Hepatocyte (in vitro differentiated cells): Measurements from ENCODE around the gene OR3A2. TPM values are rescaled to one million over a fixed set of nuclear protein-coding genes. Genes with fewer than 3 reads are reported as not detected.
"Not testable (repeated sequence)": the region's sequence is repeated elsewhere in the genome, so short reads cannot be mapped to it uniquely, and the experiment has no call there.

Experiments used
- DNase-seq: peaks from one replicate; pipeline ENCODE4 v3.0.0-alpha.2; 2016; ENCODE audit warnings: low spot score
- H2AFZ ChIP-seq: fragments of 200-600 bp; sonication (generic); 2 replicates; pipeline ENCODE4 v1.6.0; 2016; ENCODE audit warnings: antibody characterized with exemption, mild to moderate bottlenecking
- H3K27ac ChIP-seq: fragments of 200-600 bp; sonication (generic); 2 replicates; pipeline ENCODE4 v1.5.1; 2016; ENCODE audit warnings: mild to moderate bottlenecking
- H3K27me3 ChIP-seq: fragments of 200-600 bp; sonication (generic); 2 replicates; pipeline ENCODE4 v1.6.1; 2016
- H3K36me3 ChIP-seq: fragments of 200-600 bp; sonication (generic); replicated peaks from 2 replicates; pipeline ENCODE4 v1.5.1; 2016; ENCODE audit warnings: low read depth; ENCODE audit not compliant: insufficient read depth
- H3K4me1 ChIP-seq: fragments of 200-600 bp; sonication (generic); 2 replicates; pipeline ENCODE4 v1.5.1; 2016; ENCODE audit warnings: mild to moderate bottlenecking, moderate library complexity; ENCODE audit not compliant: insufficient read depth
- H3K4me2 ChIP-seq: fragments of 200-600 bp; sonication (generic); 2 replicates; pipeline ENCODE4 v1.6.0; 2016
- H3K4me3 ChIP-seq: fragments of 200-600 bp; sonication (generic); 2 replicates; pipeline ENCODE4 v1.5.1; 2016; ENCODE audit warnings: mild to moderate bottlenecking
- H3K79me2 ChIP-seq: fragments of 200-600 bp; sonication (generic); 2 replicates; pipeline ENCODE4 v1.6.0; 2017; ENCODE audit warnings: mild to moderate bottlenecking
- H3K9me2 ChIP-seq: fragments of 200-600 bp; sonication (generic); replicated peaks from 2 replicates; pipeline ENCODE4 v1.6.0; 2017; ENCODE audit warnings: mild to moderate bottlenecking; ENCODE audit not compliant: insufficient read depth
- H3K9me3 ChIP-seq: fragments of 200-600 bp; sonication (generic); 2 replicates; pipeline ENCODE4 v1.5.1; 2016; ENCODE audit warnings: low read depth, mild to moderate bottlenecking
- H4K20me1 ChIP-seq: fragments of 200-600 bp; sonication (generic); 2 replicates; pipeline ENCODE4 v1.6.0; 2016; ENCODE audit warnings: mild to moderate bottlenecking; ENCODE audit not compliant: insufficient read depth, poor library complexity, severe bottlenecking
- EZH2 ChIP-seq: fragments of 200-600 bp; sonication (generic); IDR thresholded peaks from 2 replicates; pipeline ENCODE4 v1.6.1; 2016; ENCODE audit warnings: antibody characterized with exemption, mild to moderate bottlenecking, borderline replicate concordance
- EZH2phosphoT487 ChIP-seq: fragments of 200-600 bp; sonication (generic); IDR thresholded peaks from one replicate; pipeline ENCODE4 v1.6.1; 2018; ENCODE audit warnings: antibody characterized with exemption, mild to moderate bottlenecking, low read depth, moderate library complexity; ENCODE audit not compliant: unreplicated experiment, severe bottlenecking
- WGBS: methylation state at CpG from one replicate; pipeline ENCODE4 v1.1.6; 2016; ENCODE audit warnings: low lambda C conversion rate; ENCODE audit errors: missing lambda C conversion rate; 5-methylcytosine and 5-hydroxymethylcytosine counted together
- polyA plus RNA-seq: library from polyadenylated mRNA; unstranded; fragments of >200 nt; fragmentation: Nextera tagmentation; extraction: Ambion mirVana; gene quantifications from 2 replicates; pipeline ENCODE4 v1.2.1, GENCODE V29; 2016
- total RNA-seq: library from RNA; depleted of rRNA; stranded (reverse); fragments of >200 nt; gene quantifications from 2 replicates; pipeline ENCODE4 v1.2.3, GENCODE V29; 2014
- TF ChIP-seq, protein P1 (sequence below): fragments of 200-600 bp; sonication (generic); IDR thresholded peaks from 2 replicates; pipeline ENCODE4 v1.5.1; 2016; ENCODE audit warnings: antibody characterized with exemption, mild to moderate bottlenecking; ENCODE audit not compliant: poor library complexity

Gene OR3A2
- total and polyA plus RNA-seq, 2 experiments from 2014 or later = not detected

DNA sequence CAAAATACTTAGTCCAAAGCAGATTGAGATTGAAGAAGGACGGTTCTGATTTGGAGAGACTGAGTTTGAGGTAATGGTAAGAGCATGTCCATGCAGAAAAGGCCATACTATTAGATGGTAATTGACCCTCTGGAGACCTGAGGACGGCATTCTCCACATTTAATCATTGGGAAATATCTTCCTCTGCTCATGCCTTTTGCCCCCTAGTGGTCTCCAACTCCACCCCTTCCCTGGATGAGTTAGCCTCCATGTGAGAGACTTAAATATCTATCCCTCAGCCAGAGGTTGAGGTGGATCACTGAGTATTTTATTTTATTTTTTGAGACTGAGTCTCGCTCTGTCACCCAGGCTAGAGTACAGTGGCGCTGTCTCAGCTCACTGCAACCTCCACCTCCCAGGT is 77.5 kb downstream of the OR3A2 start:
- WGBS = 59% methylated on average over 4 of the region's 4 CpGs
- TF ChIP-seq EZH2phosphoT487 (no peak), EZH2 (no peak)
- TF ChIP-seq, protein P1, sequence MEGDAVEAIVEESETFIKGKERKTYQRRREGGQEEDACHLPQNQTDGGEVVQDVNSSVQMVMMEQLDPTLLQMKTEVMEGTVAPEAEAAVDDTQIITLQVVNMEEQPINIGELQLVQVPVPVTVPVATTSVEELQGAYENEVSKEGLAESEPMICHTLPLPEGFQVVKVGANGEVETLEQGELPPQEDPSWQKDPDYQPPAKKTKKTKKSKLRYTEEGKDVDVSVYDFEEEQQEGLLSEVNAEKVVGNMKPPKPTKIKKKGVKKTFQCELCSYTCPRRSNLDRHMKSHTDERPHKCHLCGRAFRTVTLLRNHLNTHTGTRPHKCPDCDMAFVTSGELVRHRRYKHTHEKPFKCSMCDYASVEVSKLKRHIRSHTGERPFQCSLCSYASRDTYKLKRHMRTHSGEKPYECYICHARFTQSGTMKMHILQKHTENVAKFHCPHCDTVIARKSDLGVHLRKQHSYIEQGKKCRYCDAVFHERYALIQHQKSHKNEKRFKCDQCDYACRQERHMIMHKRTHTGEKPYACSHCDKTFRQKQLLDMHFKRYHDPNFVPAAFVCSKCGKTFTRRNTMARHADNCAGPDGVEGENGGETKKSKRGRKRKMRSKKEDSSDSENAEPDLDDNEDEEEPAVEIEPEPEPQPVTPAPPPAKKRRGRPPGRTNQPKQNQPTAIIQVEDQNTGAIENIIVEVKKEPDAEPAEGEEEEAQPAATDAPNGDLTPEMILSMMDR = no peak
- H3K4me1 ChIP-seq = no peaks in the 10 kb centered on the region

DNA sequence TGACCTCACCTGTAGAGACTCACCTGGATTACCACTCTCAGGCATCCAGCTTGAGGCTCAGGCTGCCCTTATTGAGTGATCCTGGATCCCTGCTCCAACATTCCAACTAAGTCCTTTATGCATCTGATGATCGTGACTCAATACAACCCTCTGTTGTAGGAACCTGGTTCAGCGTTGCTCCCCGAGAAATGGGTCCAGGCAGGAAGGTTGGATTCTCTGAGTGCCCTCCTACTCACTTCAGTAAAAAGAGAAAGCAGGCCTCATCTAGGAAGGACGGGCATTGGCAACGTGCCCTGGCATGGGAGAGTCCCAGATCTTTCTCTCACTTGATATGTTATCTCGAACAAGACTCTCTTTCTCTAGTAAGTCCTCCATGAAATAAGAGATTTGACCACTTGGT is 87.8 kb downstream of the OR3A2 start, which contains the start of gene OR3A1:
TSS of gene OR3A1 (minus strand) at position 101 of the 400 bp plus-strand sequence. CDS start 5,778 bp downstream, outside the sequence.
- H3K27ac ChIP-seq = no peak within 1 kb of the TSS
- no peak within 1 kb of the TSS for H3K4me3 ChIP-seq
- no peaks in the 10 kb centered on the region for H3K9me2 ChIP-seq
- WGBS = 79% methylated on average over 6 of the region's 6 CpGs
- TF ChIP-seq EZH2 = no peak
- no peak for TF ChIP-seq EZH2phosphoT487
- TF ChIP-seq, protein P1 = no peak
- H3K36me3 ChIP-seq = no peaks in the 10 kb centered on the region
- H3K27me3 ChIP-seq = no peaks in the 10 kb centered on the region
- no peaks in the 10 kb centered on the region for H3K9me3 ChIP-seq
- H3K4me2 ChIP-seq = no peak within 1 kb of the TSS
- no peaks in the 10 kb centered on the region for H3K79me2 ChIP-seq
- H4K20me1 ChIP-seq = no peaks in the 10 kb centered on the region
- H3K4me1 ChIP-seq = no peaks in the 10 kb centered on the region
- DNase-seq = no peak
- no peak within 1 kb of the TSS for H2AFZ ChIP-seq

More for the DNA sequence above, 77.5 kb downstream of the OR3A2 start:
- no peak overlapping the region for H3K27ac ChIP-seq
- no peaks in the 10 kb centered on the region for H3K27me3 ChIP-seq
- no peak overlapping the region for H2AFZ ChIP-seq
- H3K9me2 ChIP-seq = no peaks in the 10 kb centered on the region
- no peak overlapping the region for H3K4me2 ChIP-seq
- DNase-seq = no peak
- H3K4me3 ChIP-seq = no peak overlapping the region
- H3K79me2 ChIP-seq = no peaks in the 10 kb centered on the region
- no peaks in the 10 kb centered on the region for H3K36me3 ChIP-seq
- no peaks in the 10 kb centered on the region for H3K9me3 ChIP-seq
- no peaks in the 10 kb centered on the region for H4K20me1 ChIP-seq

DNA sequence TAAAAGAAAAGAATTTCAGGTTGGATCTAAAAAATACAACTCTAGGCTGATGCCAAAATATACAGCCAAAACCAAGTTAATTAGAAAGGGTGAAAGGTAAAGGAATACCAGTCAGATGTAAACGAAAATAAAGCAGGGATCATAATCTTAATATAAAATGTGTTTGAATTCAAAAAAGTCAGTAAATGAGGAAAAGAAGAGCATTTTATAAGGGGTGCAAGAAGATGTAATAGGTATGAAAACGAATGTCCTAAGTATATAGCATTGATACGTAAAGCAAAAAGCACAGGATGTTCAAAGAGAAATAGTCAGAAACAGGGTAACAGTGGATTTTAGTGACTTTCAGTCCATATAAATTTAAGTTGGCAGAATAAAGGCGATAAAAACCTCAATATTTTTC is 90.5 kb downstream of the OR3A2 start:
- H3K36me3 ChIP-seq = no peaks in the 10 kb centered on the region
- no peak overlapping the region for H3K4me2 ChIP-seq
- 48% methylated on average over 4 of the region's 4 CpGs for WGBS
- DNase-seq = no peak
- H3K27me3 ChIP-seq = no peaks in the 10 kb centered on the region
- no peaks in the 10 kb centered on the region for H3K9me3 ChIP-seq
- TF ChIP-seq EZH2 (no peak), EZH2phosphoT487 (no peak)
- TF ChIP-seq, protein P1 = no peak
- H3K4me1 ChIP-seq = no peaks in the 10 kb centered on the region
- no peak overlapping the region for H2AFZ ChIP-seq
- no peaks in the 10 kb centered on the region for H3K79me2 ChIP-seq
- no peak overlapping the region for H3K27ac ChIP-seq
- no peak overlapping the region for H3K4me3 ChIP-seq
- H4K20me1 ChIP-seq = no peaks in the 10 kb centered on the region
- no peaks in the 10 kb centered on the region for H3K9me2 ChIP-seq

DNA sequence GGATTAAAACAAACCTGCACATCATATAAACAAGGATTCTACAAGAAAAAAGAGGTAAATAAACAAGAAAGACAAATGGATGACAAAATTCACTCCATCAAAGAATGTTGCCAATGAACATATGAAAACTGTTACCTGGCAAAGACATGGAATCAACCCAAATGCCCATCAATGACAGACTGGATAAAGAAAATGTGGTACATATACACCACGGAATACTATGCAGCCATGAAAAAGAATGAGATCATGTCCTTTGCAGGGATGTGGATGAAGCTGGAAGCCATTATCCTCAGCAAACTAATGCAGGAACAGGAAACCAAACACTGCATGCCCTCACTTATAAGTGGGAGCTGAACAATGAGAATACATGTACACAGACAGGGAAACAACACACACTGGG is 92.6 kb downstream of the OR3A2 start:
- H3K4me2 ChIP-seq, H2AFZ ChIP-seq, H4K20me1 ChIP-seq, H3K4me3 ChIP-seq, H3K4me1 ChIP-seq, H3K79me2 ChIP-seq, H3K36me3 ChIP-seq, H3K27me3 ChIP-seq, H3K27ac ChIP-seq, DNase-seq, H3K9me3 ChIP-seq, H3K9me2 ChIP-seq: not testable (repeated sequence)
- 55% methylated on average over 1 of the region's 1 CpG for WGBS
